ENCODE data around the gene SDK1.

The SDK1 gene

DNA sequence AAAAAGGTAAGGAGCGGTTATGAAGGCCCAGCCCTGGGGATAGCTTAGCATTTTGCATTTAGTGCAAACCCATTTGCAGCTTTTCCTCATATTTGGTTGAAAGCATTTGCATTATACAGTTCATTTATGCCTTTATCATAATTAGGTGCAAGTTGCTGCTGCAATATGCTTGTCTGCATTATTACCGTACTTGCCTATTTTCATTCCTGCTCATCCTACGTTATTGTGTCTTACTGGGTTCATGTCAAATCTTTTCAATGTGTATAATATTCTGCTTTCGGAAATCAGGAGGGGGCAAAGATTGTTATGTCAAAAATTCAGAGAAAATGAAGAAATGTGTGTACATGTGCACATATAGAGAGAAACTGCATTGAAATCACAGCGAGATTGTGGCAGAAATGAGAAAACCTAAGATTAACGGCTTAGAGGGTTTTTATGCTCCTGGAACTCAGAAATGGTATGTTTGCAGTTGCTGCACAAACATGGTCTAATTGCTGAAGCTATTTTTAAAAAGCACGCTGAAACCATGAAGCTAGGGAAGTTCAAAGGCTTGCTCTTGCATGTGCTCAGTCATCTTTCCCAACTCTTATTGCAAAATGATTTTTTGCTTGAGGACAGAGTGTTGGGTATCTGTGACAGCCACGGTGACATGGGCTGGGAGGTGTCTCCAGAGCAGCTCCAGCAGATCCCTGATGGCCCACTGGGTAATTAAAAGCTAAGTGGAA lies 613.2 kb downstream of the SDK1 start:
- TF ChIP-seq, protein P1, sequence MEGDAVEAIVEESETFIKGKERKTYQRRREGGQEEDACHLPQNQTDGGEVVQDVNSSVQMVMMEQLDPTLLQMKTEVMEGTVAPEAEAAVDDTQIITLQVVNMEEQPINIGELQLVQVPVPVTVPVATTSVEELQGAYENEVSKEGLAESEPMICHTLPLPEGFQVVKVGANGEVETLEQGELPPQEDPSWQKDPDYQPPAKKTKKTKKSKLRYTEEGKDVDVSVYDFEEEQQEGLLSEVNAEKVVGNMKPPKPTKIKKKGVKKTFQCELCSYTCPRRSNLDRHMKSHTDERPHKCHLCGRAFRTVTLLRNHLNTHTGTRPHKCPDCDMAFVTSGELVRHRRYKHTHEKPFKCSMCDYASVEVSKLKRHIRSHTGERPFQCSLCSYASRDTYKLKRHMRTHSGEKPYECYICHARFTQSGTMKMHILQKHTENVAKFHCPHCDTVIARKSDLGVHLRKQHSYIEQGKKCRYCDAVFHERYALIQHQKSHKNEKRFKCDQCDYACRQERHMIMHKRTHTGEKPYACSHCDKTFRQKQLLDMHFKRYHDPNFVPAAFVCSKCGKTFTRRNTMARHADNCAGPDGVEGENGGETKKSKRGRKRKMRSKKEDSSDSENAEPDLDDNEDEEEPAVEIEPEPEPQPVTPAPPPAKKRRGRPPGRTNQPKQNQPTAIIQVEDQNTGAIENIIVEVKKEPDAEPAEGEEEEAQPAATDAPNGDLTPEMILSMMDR (conservative IDR thresholded peaks at IDR 0.05; ENCODE audit: low read depth, low read length) = no peak
- DNase-seq (ENCODE audit: low read depth) = no peak
- no peak overlapping the region for H3K4me3 ChIP-seq (ENCODE audit: low read depth, low read length)

DNA sequence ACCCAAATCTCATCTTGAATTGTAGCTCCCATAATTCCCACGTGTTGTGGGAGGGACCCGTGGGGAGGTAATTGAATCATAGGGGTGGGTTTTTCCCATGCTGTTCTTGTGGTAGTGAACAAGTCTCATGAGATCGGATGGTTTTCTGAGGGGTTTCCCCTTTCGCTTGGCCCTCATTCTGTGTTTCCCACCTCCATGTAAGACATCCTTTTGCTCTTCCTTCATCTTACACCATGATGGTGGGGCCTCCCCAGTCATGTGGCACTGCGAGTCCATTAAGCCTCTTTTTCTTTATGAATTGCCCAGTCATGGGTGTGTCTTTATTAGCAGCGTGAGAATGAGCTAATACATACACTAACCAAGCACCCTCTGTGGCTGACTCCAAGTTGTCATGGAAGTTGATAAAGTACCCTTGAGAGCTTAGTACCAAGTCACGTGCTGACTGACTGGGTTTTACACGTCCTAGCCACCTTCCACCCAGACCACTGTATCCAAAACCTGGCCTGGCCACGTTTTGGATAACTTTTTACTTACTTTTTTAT lies 614.4 kb downstream of the SDK1 start:
- TF ChIP-seq, protein P1 (conservative IDR thresholded peaks at IDR 0.05; ENCODE audit: low read depth, low read length) = no peak
- DNase-seq (ENCODE audit: low read depth) = no peak
- H3K4me3 ChIP-seq (ENCODE audit: low read depth, low read length) = no peak overlapping the region

DNA sequence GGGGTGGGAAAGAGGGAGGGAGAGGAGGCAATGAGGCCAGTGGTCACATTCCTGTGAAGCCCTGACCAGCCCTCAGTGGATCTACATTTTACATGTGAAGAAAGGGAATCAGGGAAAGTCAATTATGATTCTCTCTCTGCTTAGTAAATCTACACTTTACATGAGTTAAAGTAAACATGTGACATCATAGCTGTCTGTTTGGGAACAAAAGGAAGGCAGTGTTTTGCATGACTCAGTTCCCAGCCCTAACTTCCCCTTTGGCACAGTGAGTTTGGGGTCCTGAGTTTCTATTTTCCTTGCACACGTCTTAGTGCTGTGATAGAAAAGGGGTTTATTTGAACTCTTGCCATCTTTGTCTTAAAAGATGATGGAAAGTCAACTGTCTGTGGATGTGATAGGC lies 615.1 kb downstream of the SDK1 start:
- peak; percentile 44 for DNase-seq (ENCODE audit: low read depth)
- H3K4me3 ChIP-seq (ENCODE audit: low read depth, low read length) = no peak overlapping the region
- TF ChIP-seq, protein P1 (conservative IDR thresholded peaks at IDR 0.05; ENCODE audit: low read depth, low read length) = no peak

DNA sequence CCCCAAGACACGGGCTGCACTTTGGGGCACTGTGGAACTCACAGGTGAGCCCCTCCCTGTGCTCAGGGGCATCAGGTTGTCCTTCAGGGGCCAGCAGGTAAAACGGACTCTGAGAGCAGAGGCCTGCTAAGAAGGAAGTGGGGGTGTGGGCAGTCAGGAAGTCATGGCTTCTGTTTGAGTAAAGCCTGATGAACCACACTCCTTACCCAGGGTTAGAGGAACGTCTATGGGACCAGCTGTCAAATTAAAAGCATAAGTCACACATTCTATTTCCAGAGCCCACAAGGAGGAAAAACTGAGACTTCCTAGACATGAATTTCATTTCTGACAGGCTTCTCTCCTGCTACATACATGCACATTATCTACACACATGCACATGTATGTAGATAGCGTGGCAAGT lies 616.4 kb downstream of the SDK1 start:
- TF ChIP-seq, protein P1 (conservative IDR thresholded peaks at IDR 0.05; ENCODE audit: low read depth, low read length) = no peak
- no peak overlapping the region for H3K4me3 ChIP-seq (ENCODE audit: low read depth, low read length)
- DNase-seq (ENCODE audit: low read depth) = no peak

DNA sequence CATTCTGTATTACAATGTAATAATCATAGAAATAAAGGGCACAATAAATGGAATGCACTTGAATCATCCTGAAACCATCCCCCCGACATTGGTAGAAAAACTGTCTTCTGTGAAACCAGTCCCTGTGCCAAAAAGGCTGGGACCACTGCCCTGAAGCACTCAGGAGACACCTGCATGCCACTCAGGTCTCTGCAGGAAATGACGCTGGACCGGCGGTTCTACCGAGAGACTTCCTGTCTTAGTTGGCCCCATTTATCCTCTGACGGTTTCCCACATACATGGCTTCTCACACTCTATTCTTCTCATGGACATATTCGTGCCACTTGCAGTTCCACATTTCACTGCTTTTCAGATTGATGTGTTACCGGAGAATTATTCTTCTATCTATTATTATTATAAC lies 617.5 kb downstream of the SDK1 start:
- no peak for DNase-seq (ENCODE audit: low read depth)
- TF ChIP-seq, protein P1 (conservative IDR thresholded peaks at IDR 0.05; ENCODE audit: low read depth, low read length) = no peak
- no peak overlapping the region for H3K4me3 ChIP-seq (ENCODE audit: low read depth, low read length)

DNA sequence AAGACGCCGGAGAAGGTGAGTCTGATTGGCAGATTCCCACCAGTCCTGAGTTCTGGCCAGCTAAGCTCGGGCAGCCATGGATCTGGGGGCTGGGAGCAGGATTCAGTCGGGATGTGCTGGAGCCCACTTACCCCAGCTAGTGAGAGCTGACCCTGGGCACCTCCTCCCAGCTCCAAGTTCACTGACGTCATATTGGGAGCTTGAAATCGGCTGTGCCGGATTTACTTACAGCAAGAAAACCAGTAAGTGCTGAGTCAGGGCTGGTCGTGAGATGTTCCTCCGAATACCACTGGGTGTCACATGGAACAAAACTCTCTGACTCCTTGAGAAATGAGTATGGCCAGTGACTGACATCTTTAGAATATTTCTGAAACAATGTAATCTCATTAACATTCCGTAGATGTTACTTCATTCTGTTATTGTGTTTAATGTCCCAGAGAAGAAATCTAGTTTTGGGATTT lies 621.2 kb downstream of the SDK1 start:
- H3K4me3 ChIP-seq (ENCODE audit: low read depth, low read length) = no peak overlapping the region
- TF ChIP-seq, protein P1 (conservative IDR thresholded peaks at IDR 0.05; ENCODE audit: low read depth, low read length) = peak; percentile 33
- DNase-seq (ENCODE audit: low read depth) = peak; percentile 93

Measured in choroid plexus epithelial cell (primary cell).